Kasumi-1 (cell line): ENCODE data around the gene CYP39A1.

Experiments
- DNase-seq, 2 experiments: peaks; one replicate each; lab custom pipeline; 2025; lab: John Stamatoyannopoulos, UW

Gene CYP39A1

GRCh38 chr6:46590765-46591164, 61.9 kb downstream of the CYP39A1 start:
- no peak for DNase-seq

GRCh38 chr6:46586906-46587305, 65.7 kb downstream of the CYP39A1 start:
- no peak for DNase-seq

DNA sequence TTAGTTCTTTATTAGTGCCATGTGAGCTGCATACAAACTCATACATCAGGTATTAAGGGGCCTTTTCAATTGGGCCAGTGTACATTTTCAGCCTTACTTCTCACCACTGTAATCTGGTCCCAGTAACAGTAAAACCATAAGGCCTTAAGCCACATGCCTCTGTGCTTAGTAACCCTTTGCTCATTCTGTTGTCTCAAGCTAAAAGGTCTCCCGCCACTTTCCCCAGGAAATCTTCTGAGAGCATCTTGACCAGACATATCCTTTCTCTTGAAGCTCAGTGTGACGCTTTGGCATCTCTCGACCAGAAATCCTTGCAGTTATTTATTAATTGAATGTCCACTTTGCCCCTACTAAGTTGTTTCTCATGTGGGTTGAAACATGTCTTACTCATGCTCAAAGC, 68.0 kb downstream of the CYP39A1 start:
- no peak for DNase-seq

DNA sequence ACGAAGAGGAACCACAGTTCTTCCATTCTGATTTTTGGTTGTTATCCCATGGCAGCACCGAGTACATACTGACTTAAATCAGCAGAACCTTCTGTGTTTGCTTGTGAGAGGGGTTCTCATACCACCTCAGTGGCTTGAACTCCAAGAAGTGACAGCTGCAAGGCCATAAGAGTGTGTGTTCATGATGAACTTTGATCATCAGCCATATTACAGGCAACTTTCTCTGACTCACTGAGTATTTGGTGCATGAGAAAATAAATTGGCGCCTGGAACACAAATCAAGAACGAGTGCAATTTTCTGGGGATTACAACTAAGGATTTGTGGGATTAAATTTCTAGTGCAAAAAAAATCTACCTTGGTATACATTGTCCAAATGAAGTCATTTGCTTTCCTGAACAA, 68.9 kb downstream of the CYP39A1 start:
- DNase-seq = no peak

- DNase-seq = no peak
These were observed 69.5 kb downstream of the CYP39A1 start for GRCh38 chr6:46583081-46583480.

- DNase-seq = no peak
These were observed 71.0 kb downstream of the CYP39A1 start for GRCh38 chr6:46581459-46582177.

DNA sequence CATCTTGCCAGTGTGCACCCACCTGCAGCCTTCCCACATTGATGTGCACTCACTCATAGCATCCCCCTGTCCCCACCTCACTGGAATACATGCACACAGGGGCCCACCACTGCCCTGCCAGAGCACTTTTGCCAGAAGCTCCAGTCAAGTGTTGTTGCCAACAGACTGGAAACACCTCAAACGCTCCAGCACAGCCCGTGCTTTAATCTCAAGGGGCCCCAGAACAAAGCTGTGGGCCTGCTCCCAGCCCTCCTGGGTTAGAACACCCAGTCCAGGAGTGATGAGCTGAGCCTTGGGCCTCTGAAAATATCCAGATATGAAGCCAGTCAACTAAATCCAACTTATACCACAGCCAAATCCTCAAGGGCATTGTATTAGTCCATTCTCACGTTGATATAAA, 77.1 kb downstream of the CYP39A1 start:
- no peak for DNase-seq

DNA sequence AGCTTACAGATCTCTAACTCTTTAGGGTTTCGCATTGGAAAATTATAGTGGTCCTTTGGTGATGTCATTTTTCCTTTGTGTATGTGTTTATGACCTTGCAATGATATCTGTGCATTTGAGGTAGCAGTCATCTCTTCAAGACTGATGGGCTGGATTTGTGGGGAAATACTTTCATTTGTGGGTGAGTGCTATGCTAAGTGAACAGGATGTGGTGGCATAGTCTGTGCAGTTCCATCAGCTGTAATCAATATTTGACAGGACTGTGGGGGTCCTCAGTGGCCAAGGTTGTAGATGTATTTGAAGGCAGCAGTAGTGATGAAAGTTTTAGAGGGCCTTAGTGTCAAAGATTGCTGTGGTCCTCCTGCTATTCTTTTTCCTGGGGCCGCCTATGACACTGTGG, 79.5 kb downstream of the CYP39A1 start:
- no peak for DNase-seq

GRCh38 chr6:46565531-46565930, 87.1 kb downstream of the CYP39A1 start:
- no peak for DNase-seq

DNA sequence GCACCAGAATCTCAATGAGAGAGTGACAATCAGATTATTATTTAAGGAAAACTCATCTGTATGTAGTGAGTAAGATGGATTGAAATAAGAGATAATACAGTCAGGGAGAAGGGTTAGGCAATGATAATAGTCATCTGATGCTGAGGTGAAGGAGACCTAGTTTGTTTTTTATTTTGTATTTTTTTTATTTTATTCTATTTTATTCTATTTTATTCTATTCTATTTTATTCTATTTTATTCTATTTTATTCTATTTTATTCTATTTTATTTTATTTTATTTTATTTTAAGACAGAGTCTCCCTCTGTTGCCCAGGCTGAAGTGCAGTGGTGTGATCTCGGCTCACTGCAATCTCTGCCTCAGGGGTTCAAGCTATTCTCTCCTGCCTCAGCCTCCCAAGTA, 88.7 kb downstream of the CYP39A1 start:
- no peak for DNase-seq

GRCh38 chr6:46556053-46556452, 96.6 kb downstream of the CYP39A1 start:
- DNase-seq = peak in 1 of 2 experiments; percentile 5

DNA sequence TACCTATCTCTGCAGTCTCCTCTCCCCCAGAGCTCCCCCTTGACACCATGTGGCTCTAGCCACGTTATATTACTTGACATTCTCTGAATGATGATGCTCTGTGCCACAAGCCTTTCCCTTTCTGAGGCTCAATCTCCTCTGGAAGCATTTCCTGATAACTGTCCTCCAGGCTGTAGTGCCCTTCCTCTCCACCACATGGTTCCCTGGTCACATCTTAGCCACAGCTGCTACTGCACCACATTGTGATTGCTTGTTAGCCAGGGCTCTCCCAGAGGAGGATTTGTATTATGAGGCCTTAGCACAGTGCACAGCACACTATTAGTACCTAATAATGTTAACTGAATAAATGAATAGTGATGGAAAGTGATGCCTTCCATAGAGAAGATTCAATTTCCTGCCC, 97.5 kb downstream of the CYP39A1 start:
- no peak for DNase-seq

- DNase-seq = peak in 1 of 2 experiments; percentile 11
These were observed 103.5 kb downstream of the CYP39A1 start for GRCh38 chr6:46549155-46549554.

DNA sequence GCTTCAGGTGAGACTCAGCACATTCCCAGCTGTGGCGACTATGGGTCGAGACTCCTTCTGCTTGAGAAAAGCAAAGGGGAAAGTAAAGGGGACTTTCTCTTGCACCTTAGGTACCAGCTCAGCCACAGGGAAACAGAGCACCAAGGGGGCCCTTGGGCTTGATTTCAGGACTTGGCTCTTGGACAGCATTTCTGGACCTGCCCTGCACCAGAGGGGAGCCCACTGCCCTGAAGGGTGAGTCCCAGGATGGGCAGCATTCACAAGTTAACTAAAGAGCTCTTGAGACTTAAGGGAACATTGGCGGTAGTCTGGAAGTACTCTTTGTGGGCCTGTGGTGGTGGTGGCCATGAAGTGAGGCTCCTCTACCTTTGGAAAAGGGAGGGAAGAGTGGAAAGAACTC, 111.1 kb downstream of the CYP39A1 start:
- DNase-seq = no peak

- DNase-seq = peak in 1 of 2 experiments; percentile 10
These were observed 112.8 kb downstream of the CYP39A1 start for GRCh38 chr6:46539866-46540265.

- DNase-seq = no peak
These were observed 113.7 kb downstream of the CYP39A1 start for GRCh38 chr6:46538800-46539480.

GRCh38 chr6:46530896-46531295, 121.7 kb downstream of the CYP39A1 start:
- DNase-seq = peak; percentile 7 to 34

GRCh38 chr6:46528961-46529750, 123.5 kb downstream of the CYP39A1 start:
- DNase-seq = no peak

- no peak for DNase-seq
These were observed 126.0 kb downstream of the CYP39A1 start for GRCh38 chr6:46526607-46527006.

GRCh38 chr6:46525583-46525982, 127.0 kb downstream of the CYP39A1 start:
- DNase-seq = no peak

GRCh38 chr6:46521464-46521971, 131.1 kb downstream of the CYP39A1 start:
- no peak for DNase-seq

DNA sequence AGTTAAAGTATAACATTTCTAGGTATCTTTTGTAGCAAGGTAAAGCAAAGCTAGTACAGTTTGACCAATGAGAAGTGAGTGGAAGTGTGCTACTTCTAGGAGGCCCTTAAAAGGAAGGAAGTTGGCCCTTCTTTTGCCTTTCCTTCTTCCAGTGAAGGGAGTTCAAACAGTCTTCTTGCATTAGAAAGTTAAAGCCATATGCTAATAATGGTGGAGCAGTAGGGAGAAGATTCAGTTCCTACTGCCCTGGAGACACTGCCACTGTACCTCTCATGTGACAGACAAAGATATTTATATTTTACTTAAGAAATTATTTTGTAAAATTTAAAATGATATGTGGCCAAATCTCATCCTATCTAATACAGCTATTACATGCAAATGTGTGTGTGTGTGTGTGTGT, 135.4 kb downstream of the CYP39A1 start:
- no peak for DNase-seq

- DNase-seq = no peak
These were observed 139.1 kb downstream of the CYP39A1 start for GRCh38 chr6:46513533-46513932.
